OCI-LY3 (cell line): Measurements from ENCODE around the gene PTPRN.

ENCODE experiments used
- EZH2phosphoT487 ChIP-seq: fragments of 200-600 bp; shearing (Covaris generic); IDR thresholded peaks from 2 replicates; pipeline ENCODE4 v1.6.1; 2018; ENCODE audit warnings: antibody characterized with exemption, mixed run types, low read depth
- TF ChIP-seq, protein P1 (sequence below): fragments of 200-600, 300-600 bp; sonication (generic); IDR thresholded peaks from 2 replicates; pipeline ENCODE4 v1.5.1; 2014; ENCODE audit warnings: antibody characterized with exemption, low read length, low read depth

DNA sequence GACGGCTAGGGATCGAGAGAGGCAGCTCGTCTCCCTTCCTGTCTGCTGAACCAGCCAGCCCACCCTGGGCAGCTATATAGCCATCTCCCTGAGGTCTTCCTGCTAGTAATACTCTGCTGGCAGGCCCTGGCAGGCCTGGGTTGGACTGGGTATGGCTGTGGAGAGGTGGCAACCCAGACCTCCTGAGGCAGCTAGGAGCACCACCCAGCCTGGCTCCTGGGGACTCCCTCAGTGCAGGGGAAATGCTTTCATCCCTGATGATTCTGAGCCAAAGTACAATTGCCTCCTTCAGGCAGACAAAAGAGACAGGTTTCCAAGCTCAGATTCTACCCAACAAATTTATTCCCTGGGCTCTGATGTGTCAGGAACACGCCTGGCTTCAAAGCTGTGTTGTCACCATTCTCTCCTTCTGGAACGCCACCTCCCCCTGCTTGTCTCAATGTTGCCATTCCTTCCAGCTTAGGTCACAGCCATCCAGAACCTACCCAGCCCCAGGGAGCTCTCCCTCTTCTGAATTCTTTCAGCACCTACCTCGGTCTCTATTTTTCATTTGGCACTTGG, 34.8 kb downstream of the PTPRN start:
- TF ChIP-seq, protein P1, sequence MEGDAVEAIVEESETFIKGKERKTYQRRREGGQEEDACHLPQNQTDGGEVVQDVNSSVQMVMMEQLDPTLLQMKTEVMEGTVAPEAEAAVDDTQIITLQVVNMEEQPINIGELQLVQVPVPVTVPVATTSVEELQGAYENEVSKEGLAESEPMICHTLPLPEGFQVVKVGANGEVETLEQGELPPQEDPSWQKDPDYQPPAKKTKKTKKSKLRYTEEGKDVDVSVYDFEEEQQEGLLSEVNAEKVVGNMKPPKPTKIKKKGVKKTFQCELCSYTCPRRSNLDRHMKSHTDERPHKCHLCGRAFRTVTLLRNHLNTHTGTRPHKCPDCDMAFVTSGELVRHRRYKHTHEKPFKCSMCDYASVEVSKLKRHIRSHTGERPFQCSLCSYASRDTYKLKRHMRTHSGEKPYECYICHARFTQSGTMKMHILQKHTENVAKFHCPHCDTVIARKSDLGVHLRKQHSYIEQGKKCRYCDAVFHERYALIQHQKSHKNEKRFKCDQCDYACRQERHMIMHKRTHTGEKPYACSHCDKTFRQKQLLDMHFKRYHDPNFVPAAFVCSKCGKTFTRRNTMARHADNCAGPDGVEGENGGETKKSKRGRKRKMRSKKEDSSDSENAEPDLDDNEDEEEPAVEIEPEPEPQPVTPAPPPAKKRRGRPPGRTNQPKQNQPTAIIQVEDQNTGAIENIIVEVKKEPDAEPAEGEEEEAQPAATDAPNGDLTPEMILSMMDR = no peak
- TF ChIP-seq EZH2phosphoT487 = no peak
